Astrocyte (in vitro differentiated cells and primary cell): ENCODE results near the gene MET. TPM values are rescaled to one million over a fixed set of nuclear protein-coding genes. Genes with fewer than 3 reads are reported as not detected.

Experiments
- DNase-seq: peaks from one replicate; pipeline ENCODE4 v3.0.0-alpha.2; 2010; ENCODE audit warnings: low read depth
- FAIRE-seq: peaks from 2 replicates; lab custom pipeline; 2011; peaks lifted over from hg19 to GRCh38; lab: Jason Lieb, UNC
- H2AFZ ChIP-seq: 2 replicates; pipeline ENCODE4 v1.6.0; 2012; ENCODE audit warnings: low read depth, low read length, inconsistent platforms
- H3K27ac ChIP-seq: 2 replicates; pipeline ENCODE4 v1.5.1; 2011; ENCODE audit warnings: low read depth, low read length, inconsistent platforms
- H3K27me3 ChIP-seq: 2 replicates; pipeline ENCODE4 v1.6.0; 2011; ENCODE audit warnings: low read length, inconsistent platforms; ENCODE audit not compliant: insufficient read depth
- H3K36me3 ChIP-seq: 2 replicates; pipeline ENCODE4 v1.5.1; 2011; ENCODE audit warnings: low read length, inconsistent platforms; ENCODE audit not compliant: insufficient read depth
- H3K4me1 ChIP-seq: 2 replicates; pipeline ENCODE4 v1.5.1; 2011; ENCODE audit warnings: low read length, inconsistent platforms; ENCODE audit not compliant: insufficient read depth
- H3K4me2 ChIP-seq: 2 replicates; pipeline ENCODE4 v1.6.0; 2012; ENCODE audit warnings: low read length, inconsistent platforms
- H3K4me3 ChIP-seq: 2 replicates; pipeline ENCODE4 v1.5.1; 2011; ENCODE audit warnings: low read depth, mild to moderate bottlenecking, low read length, inconsistent platforms; ENCODE audit not compliant: insufficient read depth
- H3K79me2 ChIP-seq: 2 replicates; pipeline ENCODE4 v1.6.0; 2012; ENCODE audit warnings: mild to moderate bottlenecking, low read length, inconsistent platforms; ENCODE audit not compliant: insufficient read depth
- H3K9ac ChIP-seq: 2 replicates; pipeline ENCODE4 v1.6.0; 2012; ENCODE audit warnings: mild to moderate bottlenecking, low read length, inconsistent platforms
- H3K9me3 ChIP-seq: 2 replicates; pipeline ENCODE4 v1.5.1; 2012; ENCODE audit warnings: low read depth, mild to moderate bottlenecking, low read length, inconsistent platforms; ENCODE audit not compliant: insufficient read depth
- H4K20me1 ChIP-seq: 2 replicates; pipeline ENCODE4 v1.6.0; 2012; ENCODE audit warnings: low read length, inconsistent platforms; ENCODE audit not compliant: insufficient read depth
- H3K27ac Mint-ChIP-seq: one replicate; pipeline ENCODE4 v1.8.0; 2021; ENCODE audit warnings: mild to moderate bottlenecking, mixed read lengths; ENCODE audit not compliant: unreplicated experiment
- H3K27me3 Mint-ChIP-seq: one replicate; pipeline ENCODE4 v1.8.0; 2021; ENCODE audit warnings: low read depth, mixed read lengths; ENCODE audit not compliant: unreplicated experiment
- H3K36me3 Mint-ChIP-seq: one replicate; pipeline ENCODE4 v1.8.0; 2021; ENCODE audit warnings: low read depth, mixed read lengths; ENCODE audit not compliant: unreplicated experiment
- H3K4me1 Mint-ChIP-seq: one replicate; pipeline ENCODE4 v1.8.0; 2021; ENCODE audit warnings: low read depth, mixed read lengths; ENCODE audit not compliant: unreplicated experiment
- H3K4me3 Mint-ChIP-seq: one replicate; pipeline ENCODE4 v1.8.0; 2021; ENCODE audit warnings: mild to moderate bottlenecking, moderate library complexity, mixed read lengths; ENCODE audit not compliant: unreplicated experiment
- H3K9me3 Mint-ChIP-seq: one replicate; pipeline ENCODE4 v1.8.0; 2021; ENCODE audit warnings: mild to moderate bottlenecking, mixed read lengths; ENCODE audit not compliant: unreplicated experiment
- CTCF ChIP-seq: IDR thresholded peaks from 2 replicates; pipeline ENCODE4 v1.5.1; 2011; ENCODE audit warnings: low read depth, mild to moderate bottlenecking, inconsistent platforms, low read length, moderate library complexity; ENCODE audit not compliant: insufficient read depth
- EZH2 ChIP-seq: IDR thresholded peaks from 2 replicates; pipeline ENCODE4 v1.6.1; 2012; ENCODE audit warnings: mild to moderate bottlenecking, low read length, inconsistent platforms; ENCODE audit not compliant: insufficient read depth
- total RNA-seq: library from RNA; stranded (reverse); gene quantifications from 2 replicates; pipeline ENCODE4 v1.2.1, GENCODE V29; 2021

The MET gene
- total RNA-seq, 1 donor from 2014 or later = 8.2 TPM

- FAIRE-seq = peak; percentile 75
Measured at GRCh38 chr7:116708248-116708647, 36.3 kb downstream of the MET start.

DNA sequence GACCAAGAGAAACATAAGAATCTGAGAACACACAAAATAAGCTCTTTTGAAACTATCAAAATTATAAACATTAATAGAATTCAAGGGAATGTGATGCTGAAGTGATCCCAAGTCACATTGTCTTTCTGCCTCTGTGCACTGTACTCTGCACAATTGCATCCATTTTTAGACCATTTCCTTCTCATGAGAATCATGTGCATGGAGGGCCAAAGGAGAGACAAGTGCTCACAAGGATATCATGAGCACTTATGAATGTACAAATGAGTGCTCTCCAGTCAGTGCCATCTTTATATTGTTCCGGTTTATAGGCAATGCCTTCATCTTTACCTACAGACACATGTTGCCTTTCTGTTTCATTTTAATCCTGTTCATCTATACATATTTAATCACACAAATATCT, 36.9 kb downstream of the MET start:
- FAIRE-seq (no peak), DNase-seq (no peak)
- TF ChIP-seq CTCF = no peak
- no peak for TF ChIP-seq EZH2
- H3K79me2 ChIP-seq = peaks cover 67% of the 10 kb centered on the region
- no peak overlapping the region for H3K9ac ChIP-seq
- Mint-ChIP-seq H3K27ac (no peak overlapping the region), H3K4me3 (no peak overlapping the region), H3K9me3 (no peaks in the 10 kb centered on the region), H3K4me1 (peaks cover 29% of the 10 kb centered on the region), H3K27me3 (no peaks in the 10 kb centered on the region), H3K36me3 (no peaks in the 10 kb centered on the region)
- no peaks in the 10 kb centered on the region for H3K9me3 ChIP-seq
- H3K4me2 ChIP-seq = no peak overlapping the region
- H4K20me1 ChIP-seq = no peaks in the 10 kb centered on the region
- H3K4me1 ChIP-seq = peaks cover 26% of the 10 kb centered on the region
- no peak overlapping the region for H3K27ac ChIP-seq
- H2AFZ ChIP-seq = no peak overlapping the region
- peaks cover 6% of the 10 kb centered on the region for H3K36me3 ChIP-seq
- no peak overlapping the region for H3K4me3 ChIP-seq
- H3K27me3 ChIP-seq = no peaks in the 10 kb centered on the region

More at GRCh38 chr7:116708248-116708647, 36.3 kb downstream of the MET start:
- peaks cover 6% of the 10 kb centered on the region for H3K36me3 ChIP-seq
- no peak overlapping the region for H3K27ac ChIP-seq
- no peaks in the 10 kb centered on the region for H3K27me3 ChIP-seq
- H3K79me2 ChIP-seq = peaks cover 67% of the 10 kb centered on the region
- DNase-seq = peak; percentile 69
- Mint-ChIP-seq H3K4me1 (peaks cover 24% of the 10 kb centered on the region), H3K36me3 (no peaks in the 10 kb centered on the region), H3K9me3 (no peaks in the 10 kb centered on the region), H3K27ac (no peak overlapping the region), H3K27me3 (no peaks in the 10 kb centered on the region), H3K4me3 (no peak overlapping the region)
- H4K20me1 ChIP-seq = no peaks in the 10 kb centered on the region
- no peak overlapping the region for H3K4me2 ChIP-seq
- H3K4me3 ChIP-seq = no peak overlapping the region
- H3K9me3 ChIP-seq = no peaks in the 10 kb centered on the region
- H3K4me1 ChIP-seq = peaks cover 20% of the 10 kb centered on the region
- TF ChIP-seq EZH2 = no peak
- no peak for TF ChIP-seq CTCF
- no peak overlapping the region for H2AFZ ChIP-seq
- no peak overlapping the region for H3K9ac ChIP-seq

DNA sequence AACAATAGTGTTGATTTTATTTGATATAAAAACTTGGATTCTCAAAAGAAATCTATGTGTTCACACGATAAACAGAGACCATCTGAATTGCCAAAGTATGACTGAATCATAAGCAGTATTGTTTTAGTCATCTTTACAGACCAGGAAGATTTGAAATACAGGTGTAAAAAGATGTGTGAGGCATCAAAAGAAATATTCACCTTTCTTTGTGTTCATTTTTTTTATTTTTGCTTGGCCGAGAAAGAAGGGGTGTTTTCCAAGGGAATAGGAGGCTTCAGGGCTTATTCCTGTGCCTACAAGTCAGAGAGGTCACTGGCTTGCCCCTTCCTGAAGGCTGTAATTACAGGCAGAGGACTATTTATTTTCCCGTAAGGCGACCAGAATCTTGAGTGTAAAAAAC, 37.3 kb downstream of the MET start:
- H4K20me1 ChIP-seq = no peaks in the 10 kb centered on the region
- no peak overlapping the region for H3K4me2 ChIP-seq
- no peak overlapping the region for H3K27ac ChIP-seq
- peaks cover 29% of the 10 kb centered on the region for H3K4me1 ChIP-seq
- H3K79me2 ChIP-seq = peaks cover 64% of the 10 kb centered on the region
- H3K27me3 ChIP-seq = no peaks in the 10 kb centered on the region
- Mint-ChIP-seq H3K4me3 (no peak overlapping the region), H3K4me1 (peaks cover 31% of the 10 kb centered on the region), H3K27me3 (no peaks in the 10 kb centered on the region), H3K27ac (no peak overlapping the region), H3K36me3 (no peaks in the 10 kb centered on the region), H3K9me3 (no peaks in the 10 kb centered on the region)
- no peak for TF ChIP-seq EZH2
- TF ChIP-seq CTCF = no peak
- H3K36me3 ChIP-seq = peaks cover 3% of the 10 kb centered on the region
- no peak overlapping the region for H2AFZ ChIP-seq
- no peaks in the 10 kb centered on the region for H3K9me3 ChIP-seq
- H3K4me3 ChIP-seq = no peak overlapping the region
- H3K9ac ChIP-seq = no peak overlapping the region
- no peak for DNase-seq
- FAIRE-seq = no peak
